Midbrain (tissue), 1 donor: ENCODE data around the gene ZNF362.

ENCODE experiments used
- DNase-seq: peaks from one replicate; lab custom pipeline; 2025; lab: John Stamatoyannopoulos, UW

ZNF362 gene

DNA sequence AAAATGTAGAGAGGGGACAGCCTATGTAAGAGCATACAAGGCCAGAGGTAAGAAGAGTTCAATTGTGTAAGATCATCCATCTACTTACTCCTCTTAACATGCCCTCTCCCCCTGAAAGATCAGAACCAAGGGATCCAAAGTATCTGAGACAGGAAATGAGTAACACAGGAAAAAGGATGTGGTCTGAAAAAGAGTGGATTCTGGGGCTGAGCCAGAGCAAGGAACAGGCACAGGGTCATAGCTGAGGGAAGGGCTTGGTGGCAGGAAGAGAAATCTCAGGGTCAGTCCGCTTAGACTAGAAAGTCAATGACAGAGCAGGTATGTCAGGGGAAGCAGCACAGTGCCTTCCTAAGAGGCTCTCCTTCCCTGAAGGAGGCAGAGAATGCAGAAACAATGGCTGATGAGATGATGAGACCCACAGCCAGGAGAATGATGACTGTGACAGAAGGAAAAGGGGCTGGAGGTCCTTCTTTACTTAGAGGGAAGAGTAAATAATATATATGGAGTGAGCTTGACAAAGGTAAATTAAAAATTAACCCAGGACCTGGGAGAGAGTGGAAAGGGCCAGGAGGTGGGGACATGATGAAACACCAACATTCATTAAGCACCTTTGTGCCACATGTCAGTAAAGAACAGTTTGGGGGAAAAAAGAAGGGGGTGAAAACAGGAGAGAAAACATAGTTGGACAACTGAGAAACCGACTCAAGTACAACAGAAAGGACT is 90.8 kb downstream of the ZNF362 start:
- DNase-seq = no peak

DNA sequence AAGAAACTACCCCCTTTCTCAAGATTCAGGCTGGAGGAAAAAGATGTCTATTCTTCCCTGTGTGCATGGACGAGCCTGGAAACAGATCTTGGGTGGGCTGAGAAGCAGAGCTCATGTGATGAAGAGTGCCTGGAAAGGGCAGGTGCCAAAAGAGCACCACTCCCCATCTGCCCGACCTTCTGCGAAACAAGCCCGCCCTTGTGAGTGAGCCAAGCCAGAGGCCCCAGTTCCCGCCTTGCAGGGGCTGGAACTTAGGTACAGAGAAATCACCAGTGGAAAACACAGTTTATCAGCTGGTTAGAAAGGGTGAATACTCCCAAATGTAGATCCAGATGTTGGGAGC is 91.3 kb downstream of the ZNF362 start:
- DNase-seq = no peak

DNA sequence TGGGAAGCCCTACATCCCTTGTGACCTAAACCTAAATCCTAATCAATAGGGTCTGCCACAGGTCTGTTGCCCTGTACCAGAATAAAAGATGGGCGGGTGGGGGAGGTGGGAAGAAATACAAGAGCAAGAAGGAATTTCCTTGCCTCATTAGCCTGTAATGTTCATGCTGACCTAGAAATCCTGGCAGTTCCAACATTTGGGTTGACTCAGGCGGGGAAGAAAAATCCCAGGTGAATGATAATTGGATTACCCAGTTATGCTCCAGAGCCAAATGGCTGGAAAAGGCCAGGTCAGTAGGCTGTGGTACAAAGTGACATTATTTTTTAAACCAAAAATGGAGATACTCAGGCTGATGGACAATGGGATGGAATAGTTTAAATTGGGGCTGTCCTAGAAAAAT is 91.9 kb downstream of the ZNF362 start:
- DNase-seq = no peak

DNA sequence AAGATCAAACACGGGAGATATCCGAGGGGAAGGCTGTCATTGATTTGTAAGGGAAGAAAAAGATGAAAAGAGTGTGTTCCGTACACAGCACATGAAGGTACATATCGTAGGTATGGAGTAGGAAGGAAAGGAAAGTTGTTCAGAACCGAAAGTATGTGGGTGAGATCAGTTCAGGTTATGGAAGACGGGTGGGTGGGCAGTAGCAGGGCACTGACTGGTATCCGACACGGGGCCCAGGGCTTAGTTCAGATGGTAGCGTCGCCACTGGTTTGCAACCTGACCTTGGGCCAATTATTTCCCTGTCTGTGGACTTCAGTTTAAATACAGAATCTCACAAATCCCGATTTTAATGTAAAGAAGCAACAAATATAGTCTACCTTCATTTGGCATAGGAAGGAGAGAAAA is 92.4 kb downstream of the ZNF362 start:
- DNase-seq = peak; percentile 51

DNA sequence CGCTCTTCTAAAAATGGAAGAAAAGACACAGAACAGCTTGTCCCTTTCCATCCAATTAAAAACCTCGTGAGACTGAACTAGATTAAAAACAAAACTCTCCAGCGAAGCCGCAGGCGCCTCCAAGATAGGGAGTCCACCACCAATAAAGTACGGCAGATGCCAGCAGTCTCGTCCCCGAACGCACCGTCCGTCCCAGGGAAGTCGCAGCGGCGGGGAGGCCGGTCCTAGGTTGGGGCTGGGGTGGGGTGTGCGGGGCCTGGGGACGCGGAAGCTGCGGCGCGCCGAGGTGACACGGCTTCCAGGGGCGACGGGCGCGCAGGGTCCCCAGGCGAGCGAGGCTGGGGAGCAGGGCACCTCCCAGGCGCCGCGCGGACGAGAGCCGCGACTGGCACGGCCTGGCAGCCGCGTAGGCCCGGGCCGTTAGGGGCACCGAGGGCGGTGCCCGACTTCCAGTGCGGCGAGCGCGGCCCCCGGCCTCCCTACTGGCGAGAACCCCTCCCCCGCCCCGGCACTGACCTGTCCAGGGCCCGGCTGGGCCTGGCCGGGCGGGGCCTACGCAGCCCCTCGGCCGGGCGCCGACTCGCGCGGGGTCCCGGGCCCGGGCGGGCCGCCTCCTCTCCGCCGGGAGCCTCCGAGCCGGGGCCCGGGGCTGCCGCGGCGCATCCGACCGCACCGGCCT is 92.9 kb downstream of the ZNF362 start:
- peak; percentile 57 for DNase-seq

DNA sequence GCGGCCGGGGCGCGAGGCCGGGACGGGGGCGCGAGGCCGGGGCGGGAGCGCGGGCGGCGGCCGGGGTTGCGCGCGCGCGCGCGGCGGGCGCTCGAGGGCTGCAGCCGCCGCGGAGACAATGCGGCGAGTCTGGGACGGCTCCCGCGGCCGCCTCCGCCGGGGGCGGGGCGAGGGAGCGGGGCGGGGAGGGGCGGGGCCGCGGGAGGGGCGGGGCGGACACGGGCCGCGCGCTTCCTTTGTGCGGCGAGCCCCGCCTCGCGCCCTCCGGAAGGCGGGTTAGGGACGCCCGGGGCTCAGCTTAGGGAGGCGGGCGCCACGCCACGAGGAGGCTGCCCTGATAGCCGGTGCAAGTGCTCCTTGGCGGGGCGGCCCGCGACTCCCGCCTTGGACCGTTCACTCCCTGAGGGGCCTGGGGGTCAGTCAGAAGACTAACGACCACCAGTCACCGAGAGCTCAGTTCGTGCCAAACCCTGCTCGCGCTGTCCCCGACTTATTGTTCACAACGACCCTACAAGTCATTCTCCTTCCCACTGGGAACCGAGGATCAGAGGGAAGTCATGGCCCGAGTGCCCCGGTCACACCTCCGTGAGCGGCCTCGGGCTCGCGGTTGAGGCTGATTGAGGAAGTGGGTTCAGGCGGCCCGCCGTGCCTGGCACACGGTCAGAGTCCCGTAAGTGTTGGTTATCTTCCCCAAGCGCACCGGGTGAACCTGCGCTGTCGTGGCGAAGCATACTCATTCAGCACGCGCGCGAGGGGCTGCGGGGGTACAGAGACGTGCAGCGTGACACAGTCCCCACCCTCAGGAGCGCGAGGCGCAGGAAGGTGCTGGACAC is 93.7 kb downstream of the ZNF362 start:
- DNase-seq = peak; percentile 90
